ENCODE results near the gene SLC31A1.
"Not testable (repeated sequence)": the region's sequence is repeated elsewhere in the genome, so short reads cannot be mapped to it uniquely, and the experiment has no call there.

The SLC31A1 gene

GRCh38 chr9:113281356-113281755 lies 60.0 kb downstream of the SLC31A1 start:
- H3K27me3 ChIP-seq (ENCODE audit: insufficient read depth, low read length): no peaks in the 10 kb centered on the region
- H3K4me1 ChIP-seq (ENCODE audit: control insufficient read depth, insufficient read depth, low read length, unreplicated experiment): peaks cover 17% of the 10 kb centered on the region
- no peak overlapping the region for H2AFZ ChIP-seq (ENCODE audit: low read length, unreplicated experiment)
- no peak overlapping the region for H3K4me3 ChIP-seq (ENCODE audit: low read depth, low read length)
- peaks cover 67% of the 10 kb centered on the region for H3K36me3 ChIP-seq (ENCODE audit: insufficient read depth, low read length)
- peaks cover 25% of the 10 kb centered on the region for H3K79me2 ChIP-seq (ENCODE audit: control insufficient read depth, insufficient read depth, low read length, unreplicated experiment)
- H3K27ac ChIP-seq (ENCODE audit: low read depth, low read length): no peak overlapping the region

GRCh38 chr9:113289091-113289490 lies 67.7 kb downstream of the SLC31A1 start:
- Histone ChIP-seq H3K4me3 (ENCODE audit: low read depth, low read length) (no peak overlapping the region), H3K79me2 (ENCODE audit: control insufficient read depth, insufficient read depth, low read length, unreplicated experiment) (no peaks in the 10 kb centered on the region), H2AFZ (ENCODE audit: low read length, unreplicated experiment) (no peak overlapping the region), H3K36me3 (ENCODE audit: insufficient read depth, low read length) (peaks cover 66% of the 10 kb centered on the region), H3K27ac (ENCODE audit: low read depth, low read length) (no peak overlapping the region), H3K27me3 (ENCODE audit: insufficient read depth, low read length) (no peaks in the 10 kb centered on the region), H3K4me1 (ENCODE audit: control insufficient read depth, insufficient read depth, low read length, unreplicated experiment) (peaks cover 9% of the 10 kb centered on the region)

- Histone ChIP-seq H2AFZ (ENCODE audit: low read length, unreplicated experiment) (no peak overlapping the region), H3K79me2 (ENCODE audit: control insufficient read depth, insufficient read depth, low read length, unreplicated experiment) (no peaks in the 10 kb centered on the region), H3K27me3 (ENCODE audit: insufficient read depth, low read length) (no peaks in the 10 kb centered on the region), H3K4me3 (ENCODE audit: low read depth, low read length) (no peak overlapping the region), H3K4me1 (ENCODE audit: control insufficient read depth, insufficient read depth, low read length, unreplicated experiment) (peaks cover 10% of the 10 kb centered on the region), H3K36me3 (ENCODE audit: insufficient read depth, low read length) (peaks cover 57% of the 10 kb centered on the region), H3K27ac (ENCODE audit: low read depth, low read length) (no peak overlapping the region)
Measured at GRCh38 chr9:113290052-113290607, 68.8 kb downstream of the SLC31A1 start.

- H3K4me3 ChIP-seq (ENCODE audit: low read depth, low read length): no peak overlapping the region
- H3K4me1 ChIP-seq (ENCODE audit: control insufficient read depth, insufficient read depth, low read length, unreplicated experiment): peaks cover 10% of the 10 kb centered on the region
- no peaks in the 10 kb centered on the region for H3K27me3 ChIP-seq (ENCODE audit: insufficient read depth, low read length)
- H3K79me2 ChIP-seq (ENCODE audit: control insufficient read depth, insufficient read depth, low read length, unreplicated experiment): no peaks in the 10 kb centered on the region
- H3K36me3 ChIP-seq (ENCODE audit: insufficient read depth, low read length): peaks cover 35% of the 10 kb centered on the region
- H2AFZ ChIP-seq (ENCODE audit: low read length, unreplicated experiment): no peak overlapping the region
- peak overlapping the region; percentile 35 for H3K27ac ChIP-seq (ENCODE audit: low read depth, low read length)
Measured at GRCh38 chr9:113293285-113293878, 72.0 kb downstream of the SLC31A1 start.

- H3K79me2 ChIP-seq (ENCODE audit: control insufficient read depth, insufficient read depth, low read length, unreplicated experiment); H3K4me3 ChIP-seq (ENCODE audit: low read depth, low read length); H3K4me1 ChIP-seq (ENCODE audit: control insufficient read depth, insufficient read depth, low read length, unreplicated experiment); H3K27ac ChIP-seq (ENCODE audit: low read depth, low read length); H3K27me3 ChIP-seq (ENCODE audit: insufficient read depth, low read length); H2AFZ ChIP-seq (ENCODE audit: low read length, unreplicated experiment): not testable (repeated sequence)
- H3K36me3 ChIP-seq (ENCODE audit: insufficient read depth, low read length): peaks cover 11% of the 10 kb centered on the region; the same call in 1 of the 2 replicates
Measured at GRCh38 chr9:113296247-113296646, 74.9 kb downstream of the SLC31A1 start.

DNA sequence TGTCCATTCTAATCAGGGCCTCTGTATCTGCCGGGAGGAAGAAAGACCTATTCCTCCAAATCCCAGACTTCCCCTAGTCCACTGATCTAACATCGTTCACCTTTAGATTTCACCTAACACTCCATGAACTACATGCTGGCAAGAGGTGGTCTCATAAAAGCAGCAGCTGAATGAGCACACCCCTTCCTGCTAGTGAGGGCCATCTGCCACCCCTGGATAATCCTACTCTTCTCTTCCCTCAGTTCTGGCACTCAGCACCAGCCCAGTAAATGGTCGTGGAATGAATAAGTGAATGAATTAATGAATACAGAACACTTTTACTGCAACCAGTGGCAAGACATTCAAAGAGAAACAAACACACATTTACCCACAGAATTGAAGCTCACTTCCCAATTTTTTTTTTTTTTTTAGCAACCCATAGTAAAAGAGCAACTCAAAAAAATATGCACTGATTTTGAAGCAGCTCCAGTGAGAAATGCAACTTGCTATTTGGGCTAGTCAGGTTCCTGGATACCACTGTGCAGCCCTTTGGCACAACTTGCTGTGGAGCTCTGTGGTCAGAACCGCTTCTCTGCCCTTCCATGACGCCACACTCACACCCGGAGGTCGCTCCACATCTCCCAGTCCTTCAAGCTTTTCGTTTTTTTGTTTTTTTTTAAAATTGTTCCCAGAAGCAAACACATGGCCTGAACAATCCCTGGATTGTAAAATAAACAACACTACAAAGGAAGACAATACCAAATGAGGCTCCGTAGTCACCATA lies 75.6 kb downstream of the SLC31A1 start:
- peaks cover 10% of the 10 kb centered on the region for H3K4me1 ChIP-seq (ENCODE audit: control insufficient read depth, insufficient read depth, low read length, unreplicated experiment)
- H2AFZ ChIP-seq (ENCODE audit: low read length, unreplicated experiment): no peak overlapping the region
- no peaks in the 10 kb centered on the region for H3K79me2 ChIP-seq (ENCODE audit: control insufficient read depth, insufficient read depth, low read length, unreplicated experiment)
- H3K4me3 ChIP-seq (ENCODE audit: low read depth, low read length): no peak overlapping the region
- H3K27me3 ChIP-seq (ENCODE audit: insufficient read depth, low read length): no peaks in the 10 kb centered on the region; the same call in 1 of the 2 replicates
- H3K36me3 ChIP-seq (ENCODE audit: insufficient read depth, low read length): peaks cover 3% of the 10 kb centered on the region; the same call in 1 of the 2 replicates
- no peak overlapping the region for H3K27ac ChIP-seq (ENCODE audit: low read depth, low read length)

- Histone ChIP-seq H3K4me1 (ENCODE audit: control insufficient read depth, insufficient read depth, low read length, unreplicated experiment) (peaks cover 8% of the 10 kb centered on the region), H3K36me3 (ENCODE audit: insufficient read depth, low read length) (no peaks in the 10 kb centered on the region), H3K27me3 (ENCODE audit: insufficient read depth, low read length) (no peaks in the 10 kb centered on the region; the same call in 1 of the 2 replicates), H3K27ac (ENCODE audit: low read depth, low read length) (no peak overlapping the region), H2AFZ (ENCODE audit: low read length, unreplicated experiment) (no peak overlapping the region), H3K4me3 (ENCODE audit: low read depth, low read length) (no peak overlapping the region), H3K79me2 (ENCODE audit: control insufficient read depth, insufficient read depth, low read length, unreplicated experiment) (no peaks in the 10 kb centered on the region)
Measured at GRCh38 chr9:113298311-113298710, 77.0 kb downstream of the SLC31A1 start.

DNA sequence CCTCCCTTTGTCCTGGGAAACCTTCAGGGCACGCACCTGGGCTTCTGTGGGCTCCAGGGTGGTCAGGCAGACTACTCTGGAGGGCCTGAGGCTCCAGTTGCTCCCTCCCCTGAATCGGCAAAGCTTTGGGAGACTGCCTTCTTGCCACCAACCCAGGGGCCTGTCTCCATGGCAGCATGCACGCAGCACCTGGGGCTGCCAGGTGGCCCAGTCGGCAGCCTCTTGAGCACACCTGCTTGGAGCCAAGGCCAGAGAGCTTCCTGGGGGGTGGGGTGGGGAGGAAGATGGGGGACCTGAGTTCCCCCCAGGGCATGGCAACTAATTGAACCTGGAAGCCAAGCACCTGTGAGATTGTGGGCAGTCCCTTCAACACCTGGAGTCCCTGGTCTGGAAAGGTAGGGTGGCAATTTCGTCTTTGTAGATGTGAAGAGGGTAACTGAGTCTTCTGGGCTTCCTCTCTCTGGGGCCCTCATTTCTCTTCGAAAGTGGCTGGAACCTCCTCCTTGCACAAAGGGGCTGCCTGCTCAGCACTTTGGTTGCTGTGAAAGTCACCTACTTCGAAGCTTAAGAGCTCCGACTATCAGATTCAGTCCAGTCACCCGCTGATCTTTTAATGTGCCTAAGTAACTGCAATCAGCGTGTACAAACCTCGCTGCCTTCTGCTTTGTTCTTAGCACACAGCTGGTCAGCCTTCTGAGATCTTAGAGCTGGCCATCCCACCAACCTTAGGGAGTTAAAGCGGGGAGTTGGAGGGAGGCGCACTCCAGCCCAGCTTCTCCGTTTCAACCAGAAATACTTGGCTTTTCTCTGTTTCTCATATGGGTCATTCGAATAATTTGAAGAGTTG lies 77.8 kb downstream of the SLC31A1 start:
- Histone ChIP-seq H2AFZ (ENCODE audit: low read length, unreplicated experiment) (no peak overlapping the region), H3K4me3 (ENCODE audit: low read depth, low read length) (no peak overlapping the region), H3K4me1 (ENCODE audit: control insufficient read depth, insufficient read depth, low read length, unreplicated experiment) (no peaks in the 10 kb centered on the region), H3K27me3 (ENCODE audit: insufficient read depth, low read length) (no peaks in the 10 kb centered on the region; the same call in 1 of the 2 replicates), H3K27ac (ENCODE audit: low read depth, low read length) (no peak overlapping the region), H3K79me2 (ENCODE audit: control insufficient read depth, insufficient read depth, low read length, unreplicated experiment) (no peaks in the 10 kb centered on the region), H3K36me3 (ENCODE audit: insufficient read depth, low read length) (no peaks in the 10 kb centered on the region)

DNA sequence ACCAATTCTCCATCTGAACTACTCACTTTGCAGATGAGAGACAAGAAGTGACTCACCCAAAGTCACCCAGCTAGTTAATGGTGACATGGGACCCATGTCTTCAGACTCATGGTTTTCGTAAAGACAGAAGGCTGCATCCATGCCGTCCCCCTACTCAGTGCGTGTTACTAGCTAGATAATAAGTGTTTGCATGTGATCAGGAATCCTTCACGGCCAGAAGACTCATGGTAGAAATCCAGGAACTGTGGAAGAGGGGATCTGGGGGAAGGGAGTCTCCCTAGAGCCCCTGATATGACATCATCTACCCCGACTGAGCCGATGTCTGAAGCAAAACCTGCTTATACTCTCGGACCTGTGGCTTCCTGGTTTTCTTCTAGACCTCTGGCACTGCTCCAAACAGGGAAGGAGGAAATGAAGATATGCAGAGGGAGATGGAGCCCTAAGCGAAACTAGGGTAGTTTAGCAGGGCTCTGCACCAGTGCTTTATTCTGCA lies 78.5 kb downstream of the SLC31A1 start:
- Histone ChIP-seq H3K27me3 (ENCODE audit: insufficient read depth, low read length) (no peaks in the 10 kb centered on the region; the same call in 1 of the 2 replicates), H3K36me3 (ENCODE audit: insufficient read depth, low read length) (no peaks in the 10 kb centered on the region), H3K27ac (ENCODE audit: low read depth, low read length) (no peak overlapping the region), H3K4me1 (ENCODE audit: control insufficient read depth, insufficient read depth, low read length, unreplicated experiment) (no peaks in the 10 kb centered on the region), H3K79me2 (ENCODE audit: control insufficient read depth, insufficient read depth, low read length, unreplicated experiment) (no peaks in the 10 kb centered on the region), H2AFZ (ENCODE audit: low read length, unreplicated experiment) (no peak overlapping the region), H3K4me3 (ENCODE audit: low read depth, low read length) (no peak overlapping the region)

GRCh38 chr9:113301548-113301947 lies 80.2 kb downstream of the SLC31A1 start:
- Histone ChIP-seq H3K36me3 (ENCODE audit: insufficient read depth, low read length) (no peaks in the 10 kb centered on the region), H3K4me1 (ENCODE audit: control insufficient read depth, insufficient read depth, low read length, unreplicated experiment) (no peaks in the 10 kb centered on the region), H3K27ac (ENCODE audit: low read depth, low read length) (no peak overlapping the region), H3K4me3 (ENCODE audit: low read depth, low read length) (no peak overlapping the region), H3K27me3 (ENCODE audit: insufficient read depth, low read length) (no peaks in the 10 kb centered on the region; the same call in 1 of the 2 replicates), H3K79me2 (ENCODE audit: control insufficient read depth, insufficient read depth, low read length, unreplicated experiment) (no peaks in the 10 kb centered on the region), H2AFZ (ENCODE audit: low read length, unreplicated experiment) (no peak overlapping the region)

All from ACC112 (cell line).